Mammary epithelial cell (primary cell): ENCODE results near the gene TUBA1A.

Experiments used
- EZH2 ChIP-seq: IDR thresholded peaks from 2 replicates; pipeline ENCODE4 v1.6.1; 2012; ENCODE audit warnings: low read length, inconsistent platforms, borderline replicate concordance
- TF ChIP-seq, protein P1 (sequence below), 2 donors: IDR thresholded peaks in 1 of 2; conservative IDR thresholded peaks in 1 of 2; 2 replicates each; pipeline ENCODE4 v1.5.1; 2011 to 2012; ENCODE audit warnings: inconsistent platforms in 2 of 2, low read length in 2 of 2, mild to moderate bottlenecking in 2 of 2, control low read depth in 1 of 2, low read depth in 1 of 2; ENCODE audit not compliant: insufficient read depth in 1 of 2; ENCODE audit errors: extremely low read depth in 1 of 2

DNA sequence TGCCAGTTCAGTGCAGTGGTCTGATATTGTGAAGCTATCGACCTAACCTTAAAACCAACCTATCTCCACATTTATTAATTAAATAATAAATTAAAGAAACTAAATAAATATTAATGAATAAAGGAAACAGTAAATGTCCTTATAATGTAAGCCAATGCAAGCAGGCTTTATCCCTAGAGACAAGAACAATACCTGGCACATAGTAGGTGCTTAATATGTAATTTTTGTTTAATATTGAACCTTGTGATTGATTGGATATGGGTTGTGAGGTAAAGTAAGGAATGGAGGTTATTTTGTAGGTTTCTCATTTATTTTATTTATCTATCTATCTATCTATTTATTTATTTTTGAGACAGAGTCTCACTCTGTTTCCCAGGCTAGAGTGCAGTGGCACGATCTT, 49.9 kb downstream of the TUBA1A start:
- TF ChIP-seq, protein P1, sequence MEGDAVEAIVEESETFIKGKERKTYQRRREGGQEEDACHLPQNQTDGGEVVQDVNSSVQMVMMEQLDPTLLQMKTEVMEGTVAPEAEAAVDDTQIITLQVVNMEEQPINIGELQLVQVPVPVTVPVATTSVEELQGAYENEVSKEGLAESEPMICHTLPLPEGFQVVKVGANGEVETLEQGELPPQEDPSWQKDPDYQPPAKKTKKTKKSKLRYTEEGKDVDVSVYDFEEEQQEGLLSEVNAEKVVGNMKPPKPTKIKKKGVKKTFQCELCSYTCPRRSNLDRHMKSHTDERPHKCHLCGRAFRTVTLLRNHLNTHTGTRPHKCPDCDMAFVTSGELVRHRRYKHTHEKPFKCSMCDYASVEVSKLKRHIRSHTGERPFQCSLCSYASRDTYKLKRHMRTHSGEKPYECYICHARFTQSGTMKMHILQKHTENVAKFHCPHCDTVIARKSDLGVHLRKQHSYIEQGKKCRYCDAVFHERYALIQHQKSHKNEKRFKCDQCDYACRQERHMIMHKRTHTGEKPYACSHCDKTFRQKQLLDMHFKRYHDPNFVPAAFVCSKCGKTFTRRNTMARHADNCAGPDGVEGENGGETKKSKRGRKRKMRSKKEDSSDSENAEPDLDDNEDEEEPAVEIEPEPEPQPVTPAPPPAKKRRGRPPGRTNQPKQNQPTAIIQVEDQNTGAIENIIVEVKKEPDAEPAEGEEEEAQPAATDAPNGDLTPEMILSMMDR (conservative IDR thresholded peaks at IDR 0.05 in 1 of 2, IDR thresholded peaks at IDR 0.05 in 1 of 2; ENCODE audit: extremely low read depth in 1 of 2, insufficient read depth in 1 of 2, low read depth in 1 of 2, low read length in 2 of 2) = no peak
- no peak for TF ChIP-seq EZH2
